K562 (cell line): ENCODE measurements around the gene FRMPD4. TPM values are rescaled to one million over a fixed set of nuclear protein-coding genes. Genes with fewer than 3 reads are reported as not detected.

Source experiments
- ATAC-seq: fragments of 200-7000 bp; cut with Tn5 transposase; 3 replicates; pipeline ENCODE4 v1.9.1; 2020; ENCODE audit warnings: moderate library complexity
- BruUV-seq: library from RNA; stranded (reverse); fragments of 400-500 nt; replicated peaks from 2 replicates; lab custom pipeline; 2021; lab: Mats Ljungman, UMichigan
- CTCF ChIA-PET: fragments of 300-600 bp; formaldehyde crosslinking; extraction: SDS; loops from one replicate; lab custom pipeline; 2021; ENCODE audit warnings: low intra/inter-chr PET ratio; lab: Yijun Ruan, JAX
- POLR2A ChIA-PET: fragments of 300-600, 350-650 bp; sonication (Branson Sonifier 250); formaldehyde crosslinking; extraction: SDS; loops from one replicate; lab custom pipeline; 2021; ENCODE audit warnings: antibody characterized with exemption, inconsistent platforms; lab: Yijun Ruan, JAX
- DNase-seq, 4 experiments: peaks; one replicate each; pipeline versions ENCODE4 v3.0.0 to v3.0.0-alpha.2; 2011 to 2018; ENCODE audit warnings: low spot score in 3 of 4, mixed read lengths in 3 of 4; ENCODE audit errors: extremely low read depth in 1 of 4
- FAIRE-seq: peaks from 2 replicates; lab custom pipeline; 2011; peaks lifted over from hg19 to GRCh38; lab: Jason Lieb, UNC
- H2AFZ ChIP-seq: 2 replicates; pipeline ENCODE4 v1.6.0; 2011; ENCODE audit warnings: low read depth, low read length, control low read depth, inconsistent platforms
- H3K27ac ChIP-seq: fragments of 200-600 bp; 3 replicates; pipeline ENCODE4 v1.8.0; 2011; ENCODE audit warnings: low read depth, mild to moderate bottlenecking, control low read depth, inconsistent platforms, low read length, moderate library complexity, mixed read lengths; ENCODE audit errors: extremely low read depth
- H3K27me3 ChIP-seq, 2 experiments: fragments of 300-600 bp in 1 of 2; 2 replicates in 1 of 2; 3 replicates in 1 of 2; pipeline versions ENCODE4 v1.6.0 to v1.8.0; 2011; ENCODE audit warnings: inconsistent platforms in 2 of 2, low read length in 2 of 2, mild to moderate bottlenecking in 1 of 2, mixed read lengths in 1 of 2, moderate library complexity in 1 of 2; ENCODE audit not compliant: control insufficient read depth in 2 of 2, insufficient read depth in 2 of 2
- H3K36me3 ChIP-seq: fragments of 300-600 bp; 3 replicates; pipeline ENCODE4 v1.8.0; 2011; ENCODE audit warnings: mild to moderate bottlenecking, low read length, inconsistent platforms; ENCODE audit not compliant: control insufficient read depth, insufficient read depth
- H3K4me1 ChIP-seq, 2 experiments: fragments of 200-600 bp in 1 of 2; replicated peaks in 1 of 2; 2 replicates in 1 of 2; 3 replicates in 1 of 2; pipeline versions ENCODE4 v1.5.1 to v1.8.0; 2011; ENCODE audit warnings: inconsistent platforms in 2 of 2, low read length in 2 of 2, mild to moderate bottlenecking in 1 of 2, mixed read lengths in 1 of 2, moderate library complexity in 1 of 2; ENCODE audit not compliant: control insufficient read depth in 2 of 2, insufficient read depth in 2 of 2
- H3K4me2 ChIP-seq: 2 replicates; pipeline ENCODE4 v1.6.1; 2011; ENCODE audit warnings: low read length, control low read depth, inconsistent platforms, mixed read lengths; ENCODE audit not compliant: insufficient read depth
- H3K4me3 ChIP-seq: fragments of 200-600 bp; sonication (generic), shearing (Covaris generic); 2 replicates; pipeline ENCODE4 v1.5.1; 2016; ENCODE audit warnings: control low read depth, inconsistent platforms
- H3K79me2 ChIP-seq: fragments of 200-600 bp; 3 replicates; pipeline ENCODE4 v1.8.0; 2011; ENCODE audit warnings: low read length, inconsistent platforms; ENCODE audit not compliant: control insufficient read depth, insufficient read depth
- H3K9ac ChIP-seq, 2 experiments: 2 replicates each; pipeline versions ENCODE4 v1.6.0 to v1.6.1; 2011; ENCODE audit warnings: low read depth in 2 of 2, low read length in 2 of 2, control low read depth in 1 of 2, inconsistent platforms in 1 of 2, mild to moderate bottlenecking in 1 of 2, mixed read lengths in 1 of 2; ENCODE audit not compliant: insufficient read depth in 1 of 2
- H3K9me1 ChIP-seq: one replicate; pipeline ENCODE4 v1.6.0; 2011; ENCODE audit warnings: inconsistent platforms, mild to moderate bottlenecking, low read length, moderate library complexity; ENCODE audit not compliant: control insufficient read depth, insufficient read depth
- H3K9me3 ChIP-seq: replicated peaks from 2 replicates; pipeline ENCODE4 v1.5.1; 2011; ENCODE audit warnings: low read depth, low read length, inconsistent platforms; ENCODE audit not compliant: control insufficient read depth, insufficient read depth
- H4K20me1 ChIP-seq: replicated peaks from 2 replicates; pipeline ENCODE4 v1.6.1; 2011; ENCODE audit warnings: low read length, inconsistent platforms, mixed read lengths; ENCODE audit not compliant: control insufficient read depth, insufficient read depth
- CBX1 ChIP-seq: sonication (generic); IDR thresholded peaks from 2 replicates; pipeline ENCODE4 v1.6.1; 2016; ENCODE audit warnings: antibody characterized with exemption, low read depth, mild to moderate bottlenecking
- CC2D1A ChIP-seq: fragments of 450-650 bp; IDR thresholded peaks from 2 replicates; pipeline ENCODE4 v1.6.1; 2017; ENCODE audit warnings: mild to moderate bottlenecking
- DIDO1 ChIP-seq: fragments of 450-650 bp; IDR thresholded peaks from 2 replicates; pipeline ENCODE4 v1.6.1; 2016; ENCODE audit warnings: low read depth, missing biosample characterization, missing genetic modification characterization
- GABPB2 ChIP-seq: fragments of 250-450 bp; sonication (Bioruptor Pico); conservative IDR thresholded peaks from 2 replicates; pipeline ENCODE4 v1.5.1; 2021; ENCODE audit warnings: mild to moderate bottlenecking
- HDAC3 ChIP-seq: fragments of 450-650 bp; IDR thresholded peaks from 2 replicates; pipeline ENCODE4 v1.6.1; 2018; ENCODE audit warnings: borderline replicate concordance, mild to moderate bottlenecking, moderate library complexity; ENCODE audit not compliant: partially characterized antibody
- PHB2 ChIP-seq: fragments of 450-650 bp; IDR thresholded peaks from 2 replicates; pipeline ENCODE4 v1.6.1; 2017; ENCODE audit warnings: low read depth
- ZKSCAN3 ChIP-seq: fragments of 250-450 bp; sonication (Bioruptor Pico); IDR thresholded peaks from 2 replicates; pipeline ENCODE4 v1.4.0; 2020
- WGBS: fragments of 100-300 bp; shearing (Covaris generic); methylation state at CpG from one replicate; pipeline ENCODE4 v1.1.6; 2016; ENCODE audit warnings: low coverage, mixed read lengths; ENCODE audit not compliant: insufficient coverage; ENCODE audit errors: missing lambda C conversion rate; 5-methylcytosine and 5-hydroxymethylcytosine counted together
- in situ Hi-C: fragments of 300-500 bp; cut with MboI; formaldehyde crosslinking; loops from 4 replicates; pipeline ENCODE4 v1.15.0; 2018; ENCODE audit warnings: inconsistent platforms, mixed read lengths
- intact Hi-C: fragments of 100-400 bp; cut with micrococcal nuclease; formaldehyde crosslinking; loops from 2 replicates; pipeline ENCODE4 v1.14.2; 2022
- polyA plus RNA-seq, 8 experiments: library from polyadenylated mRNA; depleted of rRNA in 4 of 8; stranded (reverse) in 5 of 8; unstranded in 3 of 8; fragments of >200 nt; fragmentation: Nextera tagmentation in 2 of 8; fragmentation: Illumina TruSeq in 1 of 8; extraction: Ambion mirVana in 2 of 8; extraction: Trizol in 1 of 8; gene quantifications; 2 replicates each; pipeline versions ENCODE4 v1.2.1 to v1.2.3, GENCODE V29; 2011 to 2014; ENCODE audit warnings: inconsistent platforms in 1 of 8, missing spikeins in 1 of 8
- total RNA-seq, 7 experiments: library from RNA; depleted of rRNA in 6 of 7; stranded (reverse); fragments of >200 nt in 6 of 7; fragmentation: Illumina TruSeq in 2 of 7; extraction: Trizol in 2 of 7; gene quantifications; 2 replicates each; pipeline versions ENCODE4 v1.2.1 to v1.2.3, GENCODE V29; 2011 to 2021; ENCODE audit warnings: low replicate concordance in 1 of 7
- TF ChIP-seq, protein P1 (sequence below): fragments of 450-650 bp; IDR thresholded peaks from 2 replicates; pipeline ENCODE4 v1.6.1; 2018; ENCODE audit warnings: mild to moderate bottlenecking, low read depth; ENCODE audit not compliant: partially characterized antibody
- TF ChIP-seq, protein P2 (sequence below): fragments of 450-650 bp; IDR thresholded peaks from 2 replicates; pipeline ENCODE4 v1.6.1; 2016; ENCODE audit warnings: mild to moderate bottlenecking, moderate library complexity
- TF ChIP-seq, protein P3 (sequence below): fragments of 450-650 bp; IDR thresholded peaks from 2 replicates; pipeline ENCODE4 v1.6.1; 2016

FRMPD4 gene
- total and polyA plus RNA-seq, 9 of the 15 experiments (the other 6 are each of a cell fraction or from before 2014, with no cell fraction given): not detected

DNA sequence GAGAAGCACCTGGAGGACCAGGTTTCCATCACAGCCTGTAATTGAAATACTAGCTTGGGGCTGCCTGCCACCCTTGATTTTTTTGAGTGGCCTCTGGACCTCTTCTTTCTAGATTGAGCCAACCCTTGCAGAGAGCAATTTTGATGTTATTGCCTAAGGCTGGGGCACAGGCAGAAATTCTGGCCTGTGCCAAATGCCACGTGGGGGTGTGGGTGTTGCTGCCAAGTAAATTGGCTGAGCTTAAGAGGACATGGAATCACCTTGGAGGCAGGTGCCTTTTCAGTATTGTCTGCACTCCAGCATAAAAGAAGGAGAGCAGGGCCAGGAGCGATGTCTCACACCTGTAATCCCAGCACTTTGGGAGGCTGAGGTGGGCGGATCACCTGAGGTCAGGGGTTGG is 366.9 kb downstream of the FRMPD4 start:
- Histone ChIP-seq H3K9ac (no peak overlapping the region), H3K4me1 (no peaks in the 10 kb centered on the region), H3K9me3 (no peaks in the 10 kb centered on the region), H3K4me2 (no peak overlapping the region), H3K79me2 (no peaks in the 10 kb centered on the region), H3K9me1 (no peaks in the 10 kb centered on the region), H2AFZ (no peak overlapping the region), H3K27me3 (no peaks in the 10 kb centered on the region), H3K27ac (no peak overlapping the region), H4K20me1 (no peaks in the 10 kb centered on the region), H3K4me3 (no peak overlapping the region), H3K36me3 (no peaks in the 10 kb centered on the region)
- DNase-seq (no peak), FAIRE-seq (no peak), ATAC-seq (no peak)
- POLR2A ChIA-PET: interaction anchor here (0.8 kb wide), 1 partner anchor 446 kb away, joined by 4 read pairs; no protein-coding TSS in a partner anchor
- intact Hi-C loops (no loop called here), in situ Hi-C loops (no loop called here)
- WGBS: 0% methylated on average over 3 of the region's 3 CpGs
- BruUV-seq: no TSS peak
- CTCF ChIA-PET: no interaction called here
- TF ChIP-seq, protein P1, sequence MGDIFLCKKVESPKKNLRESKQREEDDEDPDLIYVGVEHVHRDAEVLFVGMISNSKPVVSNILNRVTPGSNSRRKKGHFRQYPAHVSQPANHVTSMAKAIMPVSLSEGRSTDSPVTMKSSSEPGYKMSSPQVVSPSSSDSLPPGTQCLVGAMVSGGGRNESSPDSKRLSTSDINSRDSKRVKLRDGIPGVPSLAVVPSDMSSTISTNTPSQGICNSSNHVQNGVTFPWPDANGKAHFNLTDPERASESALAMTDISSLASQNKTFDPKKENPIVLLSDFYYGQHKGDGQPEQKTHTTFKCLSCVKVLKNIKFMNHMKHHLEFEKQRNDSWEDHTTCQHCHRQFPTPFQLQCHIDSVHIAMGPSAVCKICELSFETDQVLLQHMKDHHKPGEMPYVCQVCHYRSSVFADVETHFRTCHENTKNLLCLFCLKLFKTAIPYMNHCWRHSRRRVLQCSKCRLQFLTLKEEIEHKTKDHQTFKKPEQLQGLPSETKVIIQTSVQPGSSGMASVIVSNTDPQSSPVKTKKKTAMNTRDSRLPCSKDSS: no peak
- TF ChIP-seq, protein P2, sequence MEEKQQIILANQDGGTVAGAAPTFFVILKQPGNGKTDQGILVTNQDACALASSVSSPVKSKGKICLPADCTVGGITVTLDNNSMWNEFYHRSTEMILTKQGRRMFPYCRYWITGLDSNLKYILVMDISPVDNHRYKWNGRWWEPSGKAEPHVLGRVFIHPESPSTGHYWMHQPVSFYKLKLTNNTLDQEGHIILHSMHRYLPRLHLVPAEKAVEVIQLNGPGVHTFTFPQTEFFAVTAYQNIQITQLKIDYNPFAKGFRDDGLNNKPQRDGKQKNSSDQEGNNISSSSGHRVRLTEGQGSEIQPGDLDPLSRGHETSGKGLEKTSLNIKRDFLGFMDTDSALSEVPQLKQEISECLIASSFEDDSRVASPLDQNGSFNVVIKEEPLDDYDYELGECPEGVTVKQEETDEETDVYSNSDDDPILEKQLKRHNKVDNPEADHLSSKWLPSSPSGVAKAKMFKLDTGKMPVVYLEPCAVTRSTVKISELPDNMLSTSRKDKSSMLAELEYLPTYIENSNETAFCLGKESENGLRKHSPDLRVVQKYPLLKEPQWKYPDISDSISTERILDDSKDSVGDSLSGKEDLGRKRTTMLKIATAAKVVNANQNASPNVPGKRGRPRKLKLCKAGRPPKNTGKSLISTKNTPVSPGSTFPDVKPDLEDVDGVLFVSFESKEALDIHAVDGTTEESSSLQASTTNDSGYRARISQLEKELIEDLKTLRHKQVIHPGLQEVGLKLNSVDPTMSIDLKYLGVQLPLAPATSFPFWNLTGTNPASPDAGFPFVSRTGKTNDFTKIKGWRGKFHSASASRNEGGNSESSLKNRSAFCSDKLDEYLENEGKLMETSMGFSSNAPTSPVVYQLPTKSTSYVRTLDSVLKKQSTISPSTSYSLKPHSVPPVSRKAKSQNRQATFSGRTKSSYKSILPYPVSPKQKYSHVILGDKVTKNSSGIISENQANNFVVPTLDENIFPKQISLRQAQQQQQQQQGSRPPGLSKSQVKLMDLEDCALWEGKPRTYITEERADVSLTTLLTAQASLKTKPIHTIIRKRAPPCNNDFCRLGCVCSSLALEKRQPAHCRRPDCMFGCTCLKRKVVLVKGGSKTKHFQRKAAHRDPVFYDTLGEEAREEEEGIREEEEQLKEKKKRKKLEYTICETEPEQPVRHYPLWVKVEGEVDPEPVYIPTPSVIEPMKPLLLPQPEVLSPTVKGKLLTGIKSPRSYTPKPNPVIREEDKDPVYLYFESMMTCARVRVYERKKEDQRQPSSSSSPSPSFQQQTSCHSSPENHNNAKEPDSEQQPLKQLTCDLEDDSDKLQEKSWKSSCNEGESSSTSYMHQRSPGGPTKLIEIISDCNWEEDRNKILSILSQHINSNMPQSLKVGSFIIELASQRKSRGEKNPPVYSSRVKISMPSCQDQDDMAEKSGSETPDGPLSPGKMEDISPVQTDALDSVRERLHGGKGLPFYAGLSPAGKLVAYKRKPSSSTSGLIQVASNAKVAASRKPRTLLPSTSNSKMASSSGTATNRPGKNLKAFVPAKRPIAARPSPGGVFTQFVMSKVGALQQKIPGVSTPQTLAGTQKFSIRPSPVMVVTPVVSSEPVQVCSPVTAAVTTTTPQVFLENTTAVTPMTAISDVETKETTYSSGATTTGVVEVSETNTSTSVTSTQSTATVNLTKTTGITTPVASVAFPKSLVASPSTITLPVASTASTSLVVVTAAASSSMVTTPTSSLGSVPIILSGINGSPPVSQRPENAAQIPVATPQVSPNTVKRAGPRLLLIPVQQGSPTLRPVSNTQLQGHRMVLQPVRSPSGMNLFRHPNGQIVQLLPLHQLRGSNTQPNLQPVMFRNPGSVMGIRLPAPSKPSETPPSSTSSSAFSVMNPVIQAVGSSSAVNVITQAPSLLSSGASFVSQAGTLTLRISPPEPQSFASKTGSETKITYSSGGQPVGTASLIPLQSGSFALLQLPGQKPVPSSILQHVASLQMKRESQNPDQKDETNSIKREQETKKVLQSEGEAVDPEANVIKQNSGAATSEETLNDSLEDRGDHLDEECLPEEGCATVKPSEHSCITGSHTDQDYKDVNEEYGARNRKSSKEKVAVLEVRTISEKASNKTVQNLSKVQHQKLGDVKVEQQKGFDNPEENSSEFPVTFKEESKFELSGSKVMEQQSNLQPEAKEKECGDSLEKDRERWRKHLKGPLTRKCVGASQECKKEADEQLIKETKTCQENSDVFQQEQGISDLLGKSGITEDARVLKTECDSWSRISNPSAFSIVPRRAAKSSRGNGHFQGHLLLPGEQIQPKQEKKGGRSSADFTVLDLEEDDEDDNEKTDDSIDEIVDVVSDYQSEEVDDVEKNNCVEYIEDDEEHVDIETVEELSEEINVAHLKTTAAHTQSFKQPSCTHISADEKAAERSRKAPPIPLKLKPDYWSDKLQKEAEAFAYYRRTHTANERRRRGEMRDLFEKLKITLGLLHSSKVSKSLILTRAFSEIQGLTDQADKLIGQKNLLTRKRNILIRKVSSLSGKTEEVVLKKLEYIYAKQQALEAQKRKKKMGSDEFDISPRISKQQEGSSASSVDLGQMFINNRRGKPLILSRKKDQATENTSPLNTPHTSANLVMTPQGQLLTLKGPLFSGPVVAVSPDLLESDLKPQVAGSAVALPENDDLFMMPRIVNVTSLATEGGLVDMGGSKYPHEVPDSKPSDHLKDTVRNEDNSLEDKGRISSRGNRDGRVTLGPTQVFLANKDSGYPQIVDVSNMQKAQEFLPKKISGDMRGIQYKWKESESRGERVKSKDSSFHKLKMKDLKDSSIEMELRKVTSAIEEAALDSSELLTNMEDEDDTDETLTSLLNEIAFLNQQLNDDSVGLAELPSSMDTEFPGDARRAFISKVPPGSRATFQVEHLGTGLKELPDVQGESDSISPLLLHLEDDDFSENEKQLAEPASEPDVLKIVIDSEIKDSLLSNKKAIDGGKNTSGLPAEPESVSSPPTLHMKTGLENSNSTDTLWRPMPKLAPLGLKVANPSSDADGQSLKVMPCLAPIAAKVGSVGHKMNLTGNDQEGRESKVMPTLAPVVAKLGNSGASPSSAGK: no peak
- TF ChIP-seq, protein P3, sequence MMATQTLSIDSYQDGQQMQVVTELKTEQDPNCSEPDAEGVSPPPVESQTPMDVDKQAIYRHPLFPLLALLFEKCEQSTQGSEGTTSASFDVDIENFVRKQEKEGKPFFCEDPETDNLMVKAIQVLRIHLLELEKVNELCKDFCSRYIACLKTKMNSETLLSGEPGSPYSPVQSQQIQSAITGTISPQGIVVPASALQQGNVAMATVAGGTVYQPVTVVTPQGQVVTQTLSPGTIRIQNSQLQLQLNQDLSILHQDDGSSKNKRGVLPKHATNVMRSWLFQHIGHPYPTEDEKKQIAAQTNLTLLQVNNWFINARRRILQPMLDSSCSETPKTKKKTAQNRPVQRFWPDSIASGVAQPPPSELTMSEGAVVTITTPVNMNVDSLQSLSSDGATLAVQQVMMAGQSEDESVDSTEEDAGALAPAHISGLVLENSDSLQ: no peak
- TF ChIP-seq CC2D1A: no peak
- TF ChIP-seq ZKSCAN3 (CRISPR knock-in tag): no peak
- no peak for TF ChIP-seq HDAC3
- TF ChIP-seq DIDO1 (tag): no peak
- TF ChIP-seq PHB2: no peak
- no peak for TF ChIP-seq CBX1
- TF ChIP-seq GABPB2 (CRISPR knock-in tag): no peak
